Keratinocyte (primary cell): ENCODE data around the gene CD37. TPM values are rescaled to one million over a fixed set of nuclear protein-coding genes. Genes with fewer than 3 reads are reported as not detected.

Experiments
- DNase-seq: peaks from one replicate; pipeline ENCODE4 v3.0.0-alpha.2; 2011; ENCODE audit warnings: low read depth, missing footprints, low spot score
- FAIRE-seq: peaks from 2 replicates; lab custom pipeline; 2011; peaks lifted over from hg19 to GRCh38; lab: Jason Lieb, UNC
- H2AFZ ChIP-seq: 2 replicates; pipeline ENCODE4 v1.6.0; 2012; ENCODE audit warnings: low read length, control low read depth, inconsistent platforms; ENCODE audit not compliant: control insufficient read depth
- H3K27ac ChIP-seq: 2 replicates; pipeline ENCODE4 v1.5.1; 2011; ENCODE audit warnings: low read length; ENCODE audit not compliant: control insufficient read depth, insufficient read depth
- H3K27me3 ChIP-seq: 3 replicates; pipeline ENCODE4 v1.6.0; 2011; ENCODE audit warnings: low read length; ENCODE audit not compliant: control insufficient read depth, insufficient read depth; ENCODE audit errors: extremely low read depth
- H3K36me3 ChIP-seq, 2 experiments: 2 replicates in 1 of 2; 3 replicates in 1 of 2; pipeline ENCODE4 v1.5.1; 2011; ENCODE audit warnings: low read length in 2 of 2, mild to moderate bottlenecking in 1 of 2; ENCODE audit not compliant: control insufficient read depth in 2 of 2, insufficient read depth in 2 of 2; ENCODE audit errors: extremely low read depth in 1 of 2
- H3K4me1 ChIP-seq: 3 replicates; pipeline ENCODE4 v1.5.1; 2011; ENCODE audit warnings: low read length; ENCODE audit not compliant: control insufficient read depth, insufficient read depth; ENCODE audit errors: extremely low read depth
- H3K4me2 ChIP-seq: 3 replicates; pipeline ENCODE4 v1.6.0; 2011; ENCODE audit warnings: low read depth, low read length; ENCODE audit not compliant: control insufficient read depth, insufficient read depth; ENCODE audit errors: extremely low read depth
- H3K4me3 ChIP-seq, 3 experiments: fragments of 200-600 bp in 1 of 3; sonication (generic) in 1 of 3; 2 replicates in 2 of 3; 3 replicates in 1 of 3; pipeline ENCODE4 v1.5.1; 2011 to 2016; ENCODE audit warnings: low read length in 3 of 3, mild to moderate bottlenecking in 3 of 3, control low read depth in 2 of 3, inconsistent platforms in 1 of 3, low read depth in 1 of 3, mixed read lengths in 1 of 3, mixed run types in 1 of 3, moderate library complexity in 1 of 3; ENCODE audit not compliant: control insufficient read depth in 2 of 3, insufficient read depth in 2 of 3; ENCODE audit errors: extremely low read depth in 1 of 3
- H3K79me2 ChIP-seq: 2 replicates; pipeline ENCODE4 v1.6.0; 2012; ENCODE audit warnings: low read length; ENCODE audit not compliant: control insufficient read depth, insufficient read depth
- H3K9ac ChIP-seq: 3 replicates; pipeline ENCODE4 v1.6.0; 2011; ENCODE audit warnings: low read length; ENCODE audit not compliant: control insufficient read depth, insufficient read depth; ENCODE audit errors: extremely low read depth
- H3K9me1 ChIP-seq: 3 replicates; pipeline ENCODE4 v1.6.0; 2011; ENCODE audit warnings: low read length; ENCODE audit not compliant: control insufficient read depth, insufficient read depth; ENCODE audit errors: extremely low read depth
- H3K9me3 ChIP-seq: 2 replicates; pipeline ENCODE4 v1.5.1; 2012; ENCODE audit warnings: low read depth, low read length; ENCODE audit not compliant: control insufficient read depth
- H4K20me1 ChIP-seq: 3 replicates; pipeline ENCODE4 v1.6.0; 2011; ENCODE audit warnings: low read length; ENCODE audit not compliant: control insufficient read depth, insufficient read depth; ENCODE audit errors: extremely low read depth
- EZH2 ChIP-seq: IDR thresholded peaks from one replicate; pipeline ENCODE4 v1.6.1; 2012; ENCODE audit warnings: inconsistent platforms, mild to moderate bottlenecking, low read length, moderate library complexity
- dilution Hi-C: fragments of 300-500 bp; cut with MboI; formaldehyde crosslinking; loops from one replicate; pipeline ENCODE4 v1.7.0; 2020; ENCODE audit warnings: low sequenced_read_pairs; ENCODE audit not compliant: extremely low pct_ligation_motif_present
- polyA plus RNA-seq, 5 experiments: library from polyadenylated mRNA; depleted of rRNA in 3 of 5; stranded (reverse) in 3 of 5; stranded (forward) in 1 of 5; unstranded in 1 of 5; fragments of >200 nt; gene quantifications; 1 replicate in 1 of 5; 2 replicates in 3 of 5; 3 replicates in 1 of 5; pipeline versions ENCODE4 v1.2.1 to v1.2.3, GENCODE V29; 2011 to 2012; ENCODE audit warnings: missing spikeins in 2 of 5, low read depth in 1 of 5, low replicate concordance in 1 of 5
- TF ChIP-seq, protein P1 (sequence below), 3 experiments: IDR thresholded peaks in 1 of 3; conservative IDR thresholded peaks in 1 of 3; optimal IDR thresholded peaks in 1 of 3; 2 replicates in 2 of 3; 3 replicates in 1 of 3; pipeline versions ENCODE3 to v1.5.1; 2011; ENCODE audit warnings: low read length in 3 of 3, mild to moderate bottlenecking in 3 of 3, moderate library complexity in 2 of 3, control low read depth in 1 of 3, inconsistent platforms in 1 of 3; ENCODE audit not compliant: insufficient read depth in 2 of 3; ENCODE audit errors: extremely low read depth in 1 of 3

The CD37 gene
- polyA plus RNA-seq, 1 donor (not counting 4 experiments of a cell fraction or from before 2014, with no cell fraction given), result not detected

DNA sequence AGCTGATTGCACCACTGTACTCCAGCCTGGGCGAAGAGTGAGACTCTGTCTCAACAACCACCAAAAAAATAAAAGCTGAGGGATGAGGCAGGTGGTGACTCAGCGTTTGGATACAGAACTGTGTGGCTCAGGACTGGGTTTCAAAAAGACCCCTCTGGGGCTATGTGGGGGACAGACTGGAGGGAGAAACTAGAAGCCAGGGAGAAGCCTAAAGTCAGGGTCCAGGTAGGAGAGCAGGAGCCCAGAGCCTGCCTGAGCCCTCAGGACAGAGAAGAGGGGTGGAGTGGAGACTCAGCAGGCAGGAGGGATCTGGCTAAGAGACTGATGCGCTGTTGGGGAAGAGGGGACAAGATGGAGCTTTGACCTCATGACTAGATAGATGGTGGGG lies 1.8 kb upstream of the CD37 start:
- dilution Hi-C loops, result no loop called here
- no peak overlapping the region for H3K4me3 ChIP-seq
- TF ChIP-seq, protein P1, sequence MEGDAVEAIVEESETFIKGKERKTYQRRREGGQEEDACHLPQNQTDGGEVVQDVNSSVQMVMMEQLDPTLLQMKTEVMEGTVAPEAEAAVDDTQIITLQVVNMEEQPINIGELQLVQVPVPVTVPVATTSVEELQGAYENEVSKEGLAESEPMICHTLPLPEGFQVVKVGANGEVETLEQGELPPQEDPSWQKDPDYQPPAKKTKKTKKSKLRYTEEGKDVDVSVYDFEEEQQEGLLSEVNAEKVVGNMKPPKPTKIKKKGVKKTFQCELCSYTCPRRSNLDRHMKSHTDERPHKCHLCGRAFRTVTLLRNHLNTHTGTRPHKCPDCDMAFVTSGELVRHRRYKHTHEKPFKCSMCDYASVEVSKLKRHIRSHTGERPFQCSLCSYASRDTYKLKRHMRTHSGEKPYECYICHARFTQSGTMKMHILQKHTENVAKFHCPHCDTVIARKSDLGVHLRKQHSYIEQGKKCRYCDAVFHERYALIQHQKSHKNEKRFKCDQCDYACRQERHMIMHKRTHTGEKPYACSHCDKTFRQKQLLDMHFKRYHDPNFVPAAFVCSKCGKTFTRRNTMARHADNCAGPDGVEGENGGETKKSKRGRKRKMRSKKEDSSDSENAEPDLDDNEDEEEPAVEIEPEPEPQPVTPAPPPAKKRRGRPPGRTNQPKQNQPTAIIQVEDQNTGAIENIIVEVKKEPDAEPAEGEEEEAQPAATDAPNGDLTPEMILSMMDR (optimal IDR thresholded peaks at IDR 0.05 in 1 of 3, IDR thresholded peaks at IDR 0.05 in 1 of 3, conservative IDR thresholded peaks at IDR 0.05 in 1 of 3; ENCODE audit: extremely low read depth in 1 of 3, insufficient read depth in 2 of 3, low read length in 3 of 3), result no peak
- no peak for TF ChIP-seq EZH2
- no peaks in the 10 kb centered on the region for H3K4me1 ChIP-seq
- no peaks in the 10 kb centered on the region for H3K9me1 ChIP-seq
- no peaks in the 10 kb centered on the region for H3K36me3 ChIP-seq
- no peaks in the 10 kb centered on the region for H3K79me2 ChIP-seq
- no peak for DNase-seq
- no peaks in the 10 kb centered on the region for H4K20me1 ChIP-seq
- no peak for FAIRE-seq
- H3K27ac ChIP-seq, result no peak overlapping the region
- no peak overlapping the region for H3K4me2 ChIP-seq
- H2AFZ ChIP-seq, result no peak overlapping the region
- H3K9ac ChIP-seq, result no peak overlapping the region
- H3K9me3 ChIP-seq, result no peaks in the 10 kb centered on the region
- peaks cover 13% of the 10 kb centered on the region for H3K27me3 ChIP-seq

DNA sequence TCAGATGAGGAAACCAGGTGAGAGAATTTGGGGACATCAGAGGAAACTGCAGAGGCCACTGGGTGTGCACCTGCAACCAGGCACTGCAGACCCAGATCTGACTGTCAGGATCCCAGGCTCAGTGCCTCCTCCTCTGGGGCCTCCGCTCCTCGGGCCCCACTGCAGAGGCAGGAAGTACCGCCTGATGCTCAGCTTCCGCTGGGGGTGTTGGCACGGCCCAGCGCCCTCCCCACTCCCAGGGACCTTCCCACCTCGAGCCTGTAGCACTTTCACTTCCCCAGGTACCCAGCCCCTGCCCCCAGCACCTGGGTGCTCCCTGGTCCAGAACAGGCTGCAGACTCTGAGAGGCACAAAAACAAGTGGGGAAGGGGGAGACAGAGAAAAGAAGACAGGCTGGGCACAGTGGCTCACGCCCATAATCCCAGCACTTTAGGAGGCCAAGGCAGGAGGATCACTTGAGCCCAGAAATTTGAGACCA lies 1.4 kb upstream of the CD37 start:
- H3K27ac ChIP-seq, result no peak overlapping the region
- dilution Hi-C loops, result no loop called here

More for the DNA sequence above, 1.4 kb upstream of the CD37 start:
- H3K36me3 ChIP-seq, result no peaks in the 10 kb centered on the region
- H4K20me1 ChIP-seq, result no peaks in the 10 kb centered on the region
- no peak overlapping the region for H3K4me3 ChIP-seq
- no peak overlapping the region for H3K4me2 ChIP-seq
- no peaks in the 10 kb centered on the region for H3K9me3 ChIP-seq
- DNase-seq (no peak), FAIRE-seq (no peak)
- H3K27me3 ChIP-seq, result peaks cover 16% of the 10 kb centered on the region
- H3K9ac ChIP-seq, result no peak overlapping the region
- no peaks in the 10 kb centered on the region for H3K4me1 ChIP-seq
- H3K9me1 ChIP-seq, result no peaks in the 10 kb centered on the region
- H2AFZ ChIP-seq, result no peak overlapping the region
- H3K79me2 ChIP-seq, result no peaks in the 10 kb centered on the region
- TF ChIP-seq, protein P1 (optimal IDR thresholded peaks at IDR 0.05 in 1 of 3, IDR thresholded peaks at IDR 0.05 in 1 of 3, conservative IDR thresholded peaks at IDR 0.05 in 1 of 3; ENCODE audit: extremely low read depth in 1 of 3, insufficient read depth in 2 of 3, low read length in 3 of 3), result no peak
- no peak for TF ChIP-seq EZH2
